Measurements from ENCODE around the gene PHPT1.
"Not testable (repeated sequence)": the region's sequence is repeated elsewhere in the genome, so short reads cannot be mapped to it uniquely, and the experiment has no call there.

The PHPT1 gene

GRCh38 chr9:136835932-136836904 is 13.0 kb upstream of the PHPT1 start:
- TF ChIP-seq CTCF (conservative IDR thresholded peaks at IDR 0.05; ENCODE audit: low read depth, low read length), result no peak

GRCh38 chr9:136837146-136837855 is 11.9 kb upstream of the PHPT1 start:
- no peak for TF ChIP-seq CTCF (conservative IDR thresholded peaks at IDR 0.05; ENCODE audit: low read depth, low read length)
- H3K4me3 ChIP-seq (ENCODE audit: low read length), result no peak overlapping the region
- no peak for DNase-seq (ENCODE audit: low read depth)

More at GRCh38 chr9:136835932-136836904, 13.0 kb upstream of the PHPT1 start:
- no peak overlapping the region for H3K4me3 ChIP-seq (ENCODE audit: low read length)
- no peak for DNase-seq (ENCODE audit: low read depth)

- not testable (repeated sequence) for DNase-seq (ENCODE audit: low read depth); H3K4me3 ChIP-seq (ENCODE audit: low read length)
Observed at GRCh38 chr9:136837856-136838277, 11.3 kb upstream of the PHPT1 start.

- no peak for TF ChIP-seq CTCF (conservative IDR thresholded peaks at IDR 0.05; ENCODE audit: low read depth, low read length)
- DNase-seq (ENCODE audit: low read depth), result no peak
- H3K4me3 ChIP-seq (ENCODE audit: low read length), result no peak overlapping the region
Observed at GRCh38 chr9:136838314-136839228, 10.6 kb upstream of the PHPT1 start.

- H3K4me3 ChIP-seq (ENCODE audit: low read length), result no peak overlapping the region
- no peak for DNase-seq (ENCODE audit: low read depth)
- TF ChIP-seq CTCF (conservative IDR thresholded peaks at IDR 0.05; ENCODE audit: low read depth, low read length), result no peak
Observed at GRCh38 chr9:136839229-136840139, 9.7 kb upstream of the PHPT1 start.

GRCh38 chr9:136840140-136840876 is 8.9 kb upstream of the PHPT1 start:
- no peak for TF ChIP-seq CTCF (conservative IDR thresholded peaks at IDR 0.05; ENCODE audit: low read depth, low read length)
- no peak for DNase-seq (ENCODE audit: low read depth)
- no peak overlapping the region for H3K4me3 ChIP-seq (ENCODE audit: low read length)
